Chondrocyte (in vitro differentiated cells): Measurements from ENCODE around the gene PPP2R2D. TPM values are rescaled to one million over a fixed set of nuclear protein-coding genes. Genes with fewer than 3 reads are reported as not detected.

Experiments
- DNase-seq: peaks from one replicate; pipeline ENCODE4 v3.0.0; 2021; ENCODE audit warnings: mixed read lengths, low spot score
- H3K27ac Mint-ChIP-seq: one replicate; pipeline ENCODE4 v1.8.0; 2021; ENCODE audit warnings: mild to moderate bottlenecking, moderate library complexity, mixed read lengths; ENCODE audit not compliant: unreplicated experiment
- H3K27me3 Mint-ChIP-seq: 2 replicates; pipeline ENCODE4 v1.8.0; 2021; ENCODE audit warnings: low read depth, mixed read lengths
- H3K36me3 Mint-ChIP-seq: 2 replicates; pipeline ENCODE4 v1.8.0; 2021; ENCODE audit warnings: low read depth, mixed read lengths
- H3K4me1 Mint-ChIP-seq: 2 replicates; pipeline ENCODE4 v1.8.0; 2021; ENCODE audit warnings: low read depth, mild to moderate bottlenecking, mixed read lengths
- H3K4me3 Mint-ChIP-seq: one replicate; pipeline ENCODE4 v1.8.0; 2021; ENCODE audit warnings: mild to moderate bottlenecking, moderate library complexity, mixed read lengths; ENCODE audit not compliant: unreplicated experiment
- H3K9me3 Mint-ChIP-seq: 2 replicates; pipeline ENCODE4 v1.8.0; 2021; ENCODE audit warnings: low read depth, mixed read lengths
- total RNA-seq: library from RNA; stranded (reverse); gene quantifications from 3 replicates; pipeline ENCODE4 v1.2.1, GENCODE V29; 2021
- TF ChIP-seq, protein P1 (sequence below): fragments of 200-600 bp; sonication (generic); IDR thresholded peaks from 2 replicates; pipeline ENCODE4 v1.5.0; 2021; ENCODE audit warnings: antibody characterized with exemption, mild to moderate bottlenecking, moderate library complexity

The PPP2R2D gene
- total RNA-seq, 1 donor from 2014 or later, result 24.3 TPM

GRCh38 chr10:131993275-131993674, 92.5 kb downstream of the PPP2R2D start:
- TF ChIP-seq, protein P1, sequence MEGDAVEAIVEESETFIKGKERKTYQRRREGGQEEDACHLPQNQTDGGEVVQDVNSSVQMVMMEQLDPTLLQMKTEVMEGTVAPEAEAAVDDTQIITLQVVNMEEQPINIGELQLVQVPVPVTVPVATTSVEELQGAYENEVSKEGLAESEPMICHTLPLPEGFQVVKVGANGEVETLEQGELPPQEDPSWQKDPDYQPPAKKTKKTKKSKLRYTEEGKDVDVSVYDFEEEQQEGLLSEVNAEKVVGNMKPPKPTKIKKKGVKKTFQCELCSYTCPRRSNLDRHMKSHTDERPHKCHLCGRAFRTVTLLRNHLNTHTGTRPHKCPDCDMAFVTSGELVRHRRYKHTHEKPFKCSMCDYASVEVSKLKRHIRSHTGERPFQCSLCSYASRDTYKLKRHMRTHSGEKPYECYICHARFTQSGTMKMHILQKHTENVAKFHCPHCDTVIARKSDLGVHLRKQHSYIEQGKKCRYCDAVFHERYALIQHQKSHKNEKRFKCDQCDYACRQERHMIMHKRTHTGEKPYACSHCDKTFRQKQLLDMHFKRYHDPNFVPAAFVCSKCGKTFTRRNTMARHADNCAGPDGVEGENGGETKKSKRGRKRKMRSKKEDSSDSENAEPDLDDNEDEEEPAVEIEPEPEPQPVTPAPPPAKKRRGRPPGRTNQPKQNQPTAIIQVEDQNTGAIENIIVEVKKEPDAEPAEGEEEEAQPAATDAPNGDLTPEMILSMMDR, result no peak
- no peak for DNase-seq
- H3K27me3 Mint-ChIP-seq, result no peaks in the 10 kb centered on the region
- H3K27ac Mint-ChIP-seq, result no peak overlapping the region
- H3K36me3 Mint-ChIP-seq, result no peaks in the 10 kb centered on the region
- H3K9me3 Mint-ChIP-seq, result no peaks in the 10 kb centered on the region
- H3K4me1 Mint-ChIP-seq, result peaks cover 18% of the 10 kb centered on the region
- no peak overlapping the region for H3K4me3 Mint-ChIP-seq

DNA sequence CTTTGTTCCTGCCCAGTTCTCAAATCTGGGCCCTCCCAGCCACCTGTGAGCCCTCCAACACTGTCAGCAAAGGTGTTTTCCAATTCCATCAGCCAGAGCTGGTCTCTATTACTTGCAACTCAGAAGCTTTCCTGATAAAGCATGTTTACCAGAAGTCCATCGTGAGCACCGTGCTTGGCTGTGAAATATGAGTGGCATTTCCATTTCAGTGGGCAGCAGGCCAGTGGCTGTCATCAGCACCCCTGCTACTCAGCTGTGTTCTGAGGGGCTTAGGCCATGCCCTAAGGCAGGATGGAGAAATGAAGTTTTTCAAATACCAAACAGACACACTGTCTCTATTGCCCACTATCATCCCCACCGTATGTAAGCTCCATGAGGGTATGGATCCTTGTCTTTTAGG, 93.6 kb downstream of the PPP2R2D start:
- Mint-ChIP-seq H3K27ac (no peak overlapping the region), H3K4me3 (no peak overlapping the region), H3K4me1 (peaks cover 22% of the 10 kb centered on the region), H3K9me3 (no peaks in the 10 kb centered on the region), H3K36me3 (no peaks in the 10 kb centered on the region), H3K27me3 (no peaks in the 10 kb centered on the region)
- DNase-seq, result no peak
- TF ChIP-seq, protein P1, result no peak

DNA sequence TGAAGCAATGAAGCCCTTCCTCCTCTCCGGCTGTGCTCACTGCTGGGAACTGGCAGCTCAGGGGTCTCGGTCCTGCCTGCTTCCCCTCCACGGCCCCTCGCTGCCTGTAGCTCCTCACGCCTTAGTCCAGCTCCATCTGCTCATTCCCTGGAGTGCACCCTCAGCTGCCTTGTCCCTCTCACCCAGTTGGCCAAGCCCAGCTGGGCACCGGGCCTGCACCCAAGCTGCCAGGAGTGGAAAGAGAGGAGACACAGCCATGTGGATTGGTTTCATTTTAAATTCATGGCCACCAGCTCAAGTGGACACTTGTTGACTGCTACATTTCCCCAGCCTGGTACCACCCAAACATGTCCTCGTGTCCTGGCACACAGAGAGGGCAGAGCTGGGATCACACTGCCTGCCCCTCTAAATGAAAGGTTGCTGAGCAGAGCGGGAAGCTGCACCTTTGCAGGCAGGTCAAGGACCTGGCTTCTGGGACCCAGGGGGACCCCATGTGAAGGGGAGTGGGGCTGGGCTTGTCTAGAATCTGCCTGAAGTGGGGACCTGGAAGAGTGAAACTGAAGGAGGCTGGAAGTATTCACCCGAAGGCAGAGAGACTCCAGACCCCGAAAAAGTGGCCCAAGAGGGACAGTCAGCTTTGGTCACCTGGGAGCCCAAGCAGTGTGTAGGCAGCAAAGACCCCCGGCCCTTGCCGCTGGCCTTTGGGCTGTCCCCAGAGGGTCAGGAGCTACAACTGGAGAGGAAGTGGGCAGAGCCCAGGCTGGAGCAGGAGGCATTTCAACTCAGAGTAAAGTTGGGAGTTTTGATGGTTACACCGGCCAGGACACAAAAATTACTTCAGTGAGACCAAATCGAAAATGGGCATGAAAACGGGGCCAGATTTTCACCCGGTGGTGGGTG, 95.9 kb downstream of the PPP2R2D start:
- Mint-ChIP-seq H3K9me3 (no peaks in the 10 kb centered on the region), H3K4me1 (peaks cover 22% of the 10 kb centered on the region), H3K36me3 (no peaks in the 10 kb centered on the region), H3K27me3 (no peaks in the 10 kb centered on the region), H3K27ac (peak overlapping the region; percentile 1), H3K4me3 (no peak overlapping the region)
- TF ChIP-seq, protein P1, result no peak
- DNase-seq, result no peak

DNA sequence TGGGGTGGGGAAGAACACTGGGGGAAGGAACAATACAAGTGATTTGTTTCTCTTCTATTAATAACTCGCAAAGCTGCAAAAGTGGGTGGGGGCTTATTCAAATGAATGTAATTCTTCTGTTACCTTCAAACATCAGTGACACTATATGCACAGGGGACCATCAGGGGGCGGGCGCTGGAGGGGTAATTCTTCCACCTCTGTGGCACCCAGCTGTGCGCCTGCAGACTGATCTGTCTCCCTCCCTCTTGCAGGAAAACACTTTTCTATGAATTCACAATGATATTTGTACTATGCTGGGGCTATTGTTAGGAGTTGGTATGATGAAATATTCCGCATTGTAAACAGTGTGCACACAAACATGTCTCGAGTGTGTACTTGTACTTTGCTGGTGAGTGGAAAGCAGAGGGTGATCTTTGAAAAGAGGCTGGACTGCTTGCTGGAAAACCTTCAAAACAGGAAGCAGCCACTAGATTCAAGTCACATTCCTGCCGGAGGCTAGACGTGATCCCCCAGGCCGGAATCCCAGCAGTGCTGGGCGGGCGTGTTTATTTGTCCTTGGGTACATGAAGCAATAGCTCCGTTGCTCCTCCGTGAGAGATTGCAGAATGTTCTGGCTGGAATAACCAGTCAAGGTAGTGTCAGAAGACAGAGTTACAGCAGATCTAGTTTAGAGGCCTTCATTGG, 96.7 kb downstream of the PPP2R2D start:
- H3K27me3 Mint-ChIP-seq, result peaks cover 3% of the 10 kb centered on the region
- H3K9me3 Mint-ChIP-seq, result no peaks in the 10 kb centered on the region
- H3K36me3 Mint-ChIP-seq, result no peaks in the 10 kb centered on the region
- peak overlapping the region; percentile 65 for H3K27ac Mint-ChIP-seq
- DNase-seq, result no peak
- TF ChIP-seq, protein P1, result no peak
- peak overlapping the region; percentile 26 for H3K4me3 Mint-ChIP-seq
- peaks cover 22% of the 10 kb centered on the region for H3K4me1 Mint-ChIP-seq

- peak overlapping the region; percentile 26 for H3K4me3 Mint-ChIP-seq
- peaks cover 3% of the 10 kb centered on the region for H3K27me3 Mint-ChIP-seq
- TF ChIP-seq, protein P1, result no peak
- H3K4me1 Mint-ChIP-seq, result peaks cover 22% of the 10 kb centered on the region
- peak overlapping the region; percentile 65 for H3K27ac Mint-ChIP-seq
- no peaks in the 10 kb centered on the region for H3K9me3 Mint-ChIP-seq
- no peaks in the 10 kb centered on the region for H3K36me3 Mint-ChIP-seq
- no peak for DNase-seq
These were observed 97.4 kb downstream of the PPP2R2D start for GRCh38 chr10:131998050-131998844.
